GM23338 (cell line): ENCODE measurements around the gene TMX2. TPM values are rescaled to one million over a fixed set of nuclear protein-coding genes. Genes with fewer than 3 reads are reported as not detected.

Source experiments
- ATAC-seq: fragments of 200-7000 bp; cut with Tn5 transposase; 3 replicates; pipeline ENCODE4 v1.9.1; 2020
- DNase-seq: peaks from one replicate; pipeline ENCODE4 v3.0.0-alpha.2; 2015; ENCODE audit warnings: low spot score
- H2AFZ ChIP-seq: fragments of 200-600 bp; sonication (generic); 2 replicates; pipeline ENCODE4 v1.8.0; 2016; ENCODE audit warnings: antibody characterized with exemption, mild to moderate bottlenecking, moderate library complexity
- H3F3A ChIP-seq: fragments of 200-600 bp; sonication (generic); replicated peaks from 2 replicates; pipeline ENCODE4 v1.8.0; 2017; ENCODE audit warnings: antibody characterized with exemption, mixed run types, low read depth
- H3K27ac ChIP-seq: fragments of 200-600 bp; sonication (generic); 2 replicates; pipeline ENCODE4 v1.6.1; 2016; ENCODE audit warnings: low read depth
- H3K27me3 ChIP-seq: fragments of 200-600 bp; sonication (generic); 2 replicates; pipeline ENCODE4 v1.8.0; 2016; ENCODE audit warnings: mild to moderate bottlenecking, mixed run types, moderate library complexity; ENCODE audit not compliant: insufficient read depth
- H3K36me3 ChIP-seq: fragments of 200-600 bp; sonication (generic); 2 replicates; pipeline ENCODE4 v1.8.0; 2016; ENCODE audit warnings: mild to moderate bottlenecking; ENCODE audit not compliant: insufficient read depth
- H3K4me1 ChIP-seq: fragments of 200-600 bp; sonication (generic); 2 replicates; pipeline ENCODE4 v1.8.0; 2016; ENCODE audit warnings: mild to moderate bottlenecking, moderate library complexity; ENCODE audit not compliant: insufficient read depth
- H3K4me2 ChIP-seq: fragments of 200-600 bp; sonication (generic); 2 replicates; pipeline ENCODE4 v1.7.1; 2017; ENCODE audit warnings: mixed run types
- H3K4me3 ChIP-seq: fragments of 200-600 bp; sonication (generic); 2 replicates; pipeline ENCODE4 v1.6.1; 2016; ENCODE audit warnings: mixed run types
- H3K79me2 ChIP-seq: fragments of 200-600 bp; sonication (generic); replicated peaks from 2 replicates; pipeline ENCODE4 v1.8.0; 2017; ENCODE audit warnings: mild to moderate bottlenecking; ENCODE audit not compliant: insufficient read depth
- H3K9me2 ChIP-seq: fragments of 200-600 bp; sonication (generic); 2 replicates; pipeline ENCODE4 v1.8.0; 2017; ENCODE audit not compliant: insufficient read depth
- H4K20me1 ChIP-seq: fragments of 200-600 bp; sonication (generic); replicated peaks from 2 replicates; pipeline ENCODE4 v1.8.0; 2017; ENCODE audit warnings: mild to moderate bottlenecking; ENCODE audit not compliant: insufficient read depth
- H3K27ac Mint-ChIP-seq: 2 replicates; pipeline ENCODE4 v1.8.0; 2020; ENCODE audit warnings: inconsistent platforms, mild to moderate bottlenecking, moderate library complexity, mixed read lengths
- H3K27me3 Mint-ChIP-seq: 3 replicates; pipeline ENCODE4 v1.8.0; 2022; ENCODE audit warnings: low read depth, mild to moderate bottlenecking, moderate library complexity, mixed read lengths, inconsistent platforms; ENCODE audit not compliant: insufficient read depth, poor library complexity
- H3K36me3 Mint-ChIP-seq: 3 replicates; pipeline ENCODE4 v1.8.0; 2021; ENCODE audit warnings: low read depth, mild to moderate bottlenecking, inconsistent platforms, moderate library complexity, mixed read lengths
- H3K4me1 Mint-ChIP-seq: 3 replicates; pipeline ENCODE4 v1.8.0; 2020; ENCODE audit warnings: mild to moderate bottlenecking, inconsistent platforms, mixed read lengths
- H3K4me3 Mint-ChIP-seq: 3 replicates; pipeline ENCODE4 v1.8.0; 2021; ENCODE audit warnings: moderate library complexity, mild to moderate bottlenecking, inconsistent platforms, mixed read lengths
- H3K9me3 Mint-ChIP-seq: 3 replicates; pipeline ENCODE4 v1.8.0; 2020; ENCODE audit warnings: moderate library complexity, mild to moderate bottlenecking, inconsistent platforms, mixed read lengths
- CREB1 ChIP-seq: fragments of 250-450 bp; sonication (Bioruptor Pico); IDR thresholded peaks from 2 replicates; pipeline ENCODE4 v1.5.0; 2020; ENCODE audit warnings: low read depth, mild to moderate bottlenecking, moderate library complexity
- EZH2 ChIP-seq: fragments of 200-600 bp; sonication (generic); IDR thresholded peaks from one replicate; pipeline ENCODE4 v1.8.0; 2017; ENCODE audit warnings: antibody characterized with exemption, mild to moderate bottlenecking, low read depth; ENCODE audit not compliant: unreplicated experiment
- EZH2phosphoT487 ChIP-seq: fragments of 200-600 bp; sonication (generic); IDR thresholded peaks from one replicate; pipeline ENCODE4 v1.8.1; 2018; ENCODE audit warnings: antibody characterized with exemption; ENCODE audit not compliant: unreplicated experiment
- NANOG ChIP-seq: IDR thresholded peaks from 2 replicates; pipeline ENCODE4 v1.6.1; 2016; ENCODE audit warnings: antibody characterized with exemption, borderline replicate concordance
- POLR2AphosphoS5 ChIP-seq: IDR thresholded peaks from 2 replicates; pipeline ENCODE4 v1.6.1; 2016; ENCODE audit warnings: antibody characterized with exemption, low read depth
- ZNF114 ChIP-seq: fragments of 250-450 bp; sonication (Bioruptor Pico); IDR thresholded peaks from 2 replicates; pipeline ENCODE4 v1.5.0; 2020; ENCODE audit warnings: mild to moderate bottlenecking, moderate library complexity
- polyA plus RNA-seq: library from polyadenylated mRNA; unstranded; fragments of >200 nt; fragmentation: Nextera tagmentation; extraction: Ambion mirVana; gene quantifications from 2 replicates; pipeline ENCODE4 v1.2.1, GENCODE V29; 2016
- total RNA-seq: library from RNA; depleted of rRNA; stranded (reverse); fragments of >200 nt; shearing (Covaris generic); gene quantifications from 2 replicates; pipeline ENCODE4 v1.2.3, GENCODE V29; 2014
- TF ChIP-seq, protein P1 (sequence below): IDR thresholded peaks from 2 replicates; pipeline ENCODE4 v1.6.1; 2016; ENCODE audit warnings: antibody characterized with exemption
- TF ChIP-seq, protein P2 (sequence below), 2 experiments: fragments of 200-600 bp in 1 of 2; sonication (generic) in 1 of 2; conservative IDR thresholded peaks; 2 replicates each; pipeline versions ENCODE4 v1.5.1 to v1.6.1; 2016 to 2017; ENCODE audit warnings: antibody characterized with exemption in 2 of 2, low read depth in 2 of 2, mild to moderate bottlenecking in 2 of 2, moderate library complexity in 1 of 2
- TF ChIP-seq, protein P3 (sequence below): fragments of 250-450 bp; sonication (Bioruptor Pico); IDR thresholded peaks from 2 replicates; pipeline ENCODE4 v1.5.0; 2020; ENCODE audit warnings: mild to moderate bottlenecking, moderate library complexity

The TMX2 gene
- total and polyA plus RNA-seq, 2 experiments from 2014 or later, result 59.2 to 69.3 TPM

DNA sequence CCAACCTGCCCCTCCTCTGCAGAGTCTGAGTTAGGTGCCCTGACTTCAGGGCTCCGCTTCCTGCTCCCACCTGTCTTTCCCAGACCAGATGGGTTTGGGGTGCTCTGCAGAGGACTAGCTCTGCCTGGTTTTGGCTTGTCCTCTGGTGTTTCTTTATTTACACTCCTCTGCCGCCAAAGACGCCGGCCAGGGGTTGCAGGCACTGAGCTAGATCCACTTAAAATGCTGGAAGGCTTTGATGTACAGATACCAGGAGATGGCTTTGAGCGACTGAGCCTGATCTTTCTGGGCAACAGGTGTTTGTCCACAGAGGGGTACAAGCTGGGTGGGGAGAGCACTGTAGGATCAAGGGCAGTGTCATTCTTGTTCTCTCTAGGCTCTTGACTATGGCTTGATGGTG is 32.8 kb downstream of the TMX2 start:
- peak overlapping the region; percentile 37; the same call in 1 of the 2 replicates for H3K27ac Mint-ChIP-seq
- no peak overlapping the region for H3K4me3 Mint-ChIP-seq
- peaks cover 42% of the 10 kb centered on the region for H3K36me3 Mint-ChIP-seq

DNA sequence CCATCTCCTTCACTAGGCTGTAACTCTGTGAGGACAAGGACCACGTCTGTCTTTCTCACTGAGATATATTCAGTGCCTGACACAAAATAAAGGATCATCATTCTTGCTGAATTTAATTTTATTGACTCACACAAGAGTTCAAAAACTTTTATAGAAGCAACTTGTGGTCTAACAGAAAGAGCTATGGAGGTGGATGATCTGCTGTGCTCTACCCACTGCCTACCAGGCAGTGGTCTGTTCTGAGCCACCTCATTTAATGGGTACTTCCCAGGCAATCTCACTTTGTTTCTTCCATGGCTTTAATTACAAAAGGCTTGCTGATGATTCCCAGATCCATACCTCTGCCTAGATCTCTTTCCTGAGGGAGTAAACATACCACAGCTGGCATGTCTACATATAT is 34.5 kb downstream of the TMX2 start:
- H3K4me3 Mint-ChIP-seq, result no peak overlapping the region; the same call in 2 of the 3 replicates
- H3K36me3 ChIP-seq, result peaks cover 14% of the 10 kb centered on the region
- TF ChIP-seq, protein P1, sequence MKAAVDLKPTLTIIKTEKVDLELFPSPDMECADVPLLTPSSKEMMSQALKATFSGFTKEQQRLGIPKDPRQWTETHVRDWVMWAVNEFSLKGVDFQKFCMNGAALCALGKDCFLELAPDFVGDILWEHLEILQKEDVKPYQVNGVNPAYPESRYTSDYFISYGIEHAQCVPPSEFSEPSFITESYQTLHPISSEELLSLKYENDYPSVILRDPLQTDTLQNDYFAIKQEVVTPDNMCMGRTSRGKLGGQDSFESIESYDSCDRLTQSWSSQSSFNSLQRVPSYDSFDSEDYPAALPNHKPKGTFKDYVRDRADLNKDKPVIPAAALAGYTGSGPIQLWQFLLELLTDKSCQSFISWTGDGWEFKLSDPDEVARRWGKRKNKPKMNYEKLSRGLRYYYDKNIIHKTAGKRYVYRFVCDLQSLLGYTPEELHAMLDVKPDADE, result no peak
- no peak for TF ChIP-seq CREB1 (CRISPR knock-in tag)
- no peak for TF ChIP-seq NANOG
- no peak for TF ChIP-seq EZH2
- no peak for TF ChIP-seq EZH2phosphoT487
- no peak for TF ChIP-seq POLR2AphosphoS5
- TF ChIP-seq, protein P2, sequence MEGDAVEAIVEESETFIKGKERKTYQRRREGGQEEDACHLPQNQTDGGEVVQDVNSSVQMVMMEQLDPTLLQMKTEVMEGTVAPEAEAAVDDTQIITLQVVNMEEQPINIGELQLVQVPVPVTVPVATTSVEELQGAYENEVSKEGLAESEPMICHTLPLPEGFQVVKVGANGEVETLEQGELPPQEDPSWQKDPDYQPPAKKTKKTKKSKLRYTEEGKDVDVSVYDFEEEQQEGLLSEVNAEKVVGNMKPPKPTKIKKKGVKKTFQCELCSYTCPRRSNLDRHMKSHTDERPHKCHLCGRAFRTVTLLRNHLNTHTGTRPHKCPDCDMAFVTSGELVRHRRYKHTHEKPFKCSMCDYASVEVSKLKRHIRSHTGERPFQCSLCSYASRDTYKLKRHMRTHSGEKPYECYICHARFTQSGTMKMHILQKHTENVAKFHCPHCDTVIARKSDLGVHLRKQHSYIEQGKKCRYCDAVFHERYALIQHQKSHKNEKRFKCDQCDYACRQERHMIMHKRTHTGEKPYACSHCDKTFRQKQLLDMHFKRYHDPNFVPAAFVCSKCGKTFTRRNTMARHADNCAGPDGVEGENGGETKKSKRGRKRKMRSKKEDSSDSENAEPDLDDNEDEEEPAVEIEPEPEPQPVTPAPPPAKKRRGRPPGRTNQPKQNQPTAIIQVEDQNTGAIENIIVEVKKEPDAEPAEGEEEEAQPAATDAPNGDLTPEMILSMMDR (conservative IDR thresholded peaks at IDR 0.05; ENCODE audit: low read depth in 2 of 2), result no peak
- TF ChIP-seq ZNF114, result no peak
- TF ChIP-seq, protein P3, sequence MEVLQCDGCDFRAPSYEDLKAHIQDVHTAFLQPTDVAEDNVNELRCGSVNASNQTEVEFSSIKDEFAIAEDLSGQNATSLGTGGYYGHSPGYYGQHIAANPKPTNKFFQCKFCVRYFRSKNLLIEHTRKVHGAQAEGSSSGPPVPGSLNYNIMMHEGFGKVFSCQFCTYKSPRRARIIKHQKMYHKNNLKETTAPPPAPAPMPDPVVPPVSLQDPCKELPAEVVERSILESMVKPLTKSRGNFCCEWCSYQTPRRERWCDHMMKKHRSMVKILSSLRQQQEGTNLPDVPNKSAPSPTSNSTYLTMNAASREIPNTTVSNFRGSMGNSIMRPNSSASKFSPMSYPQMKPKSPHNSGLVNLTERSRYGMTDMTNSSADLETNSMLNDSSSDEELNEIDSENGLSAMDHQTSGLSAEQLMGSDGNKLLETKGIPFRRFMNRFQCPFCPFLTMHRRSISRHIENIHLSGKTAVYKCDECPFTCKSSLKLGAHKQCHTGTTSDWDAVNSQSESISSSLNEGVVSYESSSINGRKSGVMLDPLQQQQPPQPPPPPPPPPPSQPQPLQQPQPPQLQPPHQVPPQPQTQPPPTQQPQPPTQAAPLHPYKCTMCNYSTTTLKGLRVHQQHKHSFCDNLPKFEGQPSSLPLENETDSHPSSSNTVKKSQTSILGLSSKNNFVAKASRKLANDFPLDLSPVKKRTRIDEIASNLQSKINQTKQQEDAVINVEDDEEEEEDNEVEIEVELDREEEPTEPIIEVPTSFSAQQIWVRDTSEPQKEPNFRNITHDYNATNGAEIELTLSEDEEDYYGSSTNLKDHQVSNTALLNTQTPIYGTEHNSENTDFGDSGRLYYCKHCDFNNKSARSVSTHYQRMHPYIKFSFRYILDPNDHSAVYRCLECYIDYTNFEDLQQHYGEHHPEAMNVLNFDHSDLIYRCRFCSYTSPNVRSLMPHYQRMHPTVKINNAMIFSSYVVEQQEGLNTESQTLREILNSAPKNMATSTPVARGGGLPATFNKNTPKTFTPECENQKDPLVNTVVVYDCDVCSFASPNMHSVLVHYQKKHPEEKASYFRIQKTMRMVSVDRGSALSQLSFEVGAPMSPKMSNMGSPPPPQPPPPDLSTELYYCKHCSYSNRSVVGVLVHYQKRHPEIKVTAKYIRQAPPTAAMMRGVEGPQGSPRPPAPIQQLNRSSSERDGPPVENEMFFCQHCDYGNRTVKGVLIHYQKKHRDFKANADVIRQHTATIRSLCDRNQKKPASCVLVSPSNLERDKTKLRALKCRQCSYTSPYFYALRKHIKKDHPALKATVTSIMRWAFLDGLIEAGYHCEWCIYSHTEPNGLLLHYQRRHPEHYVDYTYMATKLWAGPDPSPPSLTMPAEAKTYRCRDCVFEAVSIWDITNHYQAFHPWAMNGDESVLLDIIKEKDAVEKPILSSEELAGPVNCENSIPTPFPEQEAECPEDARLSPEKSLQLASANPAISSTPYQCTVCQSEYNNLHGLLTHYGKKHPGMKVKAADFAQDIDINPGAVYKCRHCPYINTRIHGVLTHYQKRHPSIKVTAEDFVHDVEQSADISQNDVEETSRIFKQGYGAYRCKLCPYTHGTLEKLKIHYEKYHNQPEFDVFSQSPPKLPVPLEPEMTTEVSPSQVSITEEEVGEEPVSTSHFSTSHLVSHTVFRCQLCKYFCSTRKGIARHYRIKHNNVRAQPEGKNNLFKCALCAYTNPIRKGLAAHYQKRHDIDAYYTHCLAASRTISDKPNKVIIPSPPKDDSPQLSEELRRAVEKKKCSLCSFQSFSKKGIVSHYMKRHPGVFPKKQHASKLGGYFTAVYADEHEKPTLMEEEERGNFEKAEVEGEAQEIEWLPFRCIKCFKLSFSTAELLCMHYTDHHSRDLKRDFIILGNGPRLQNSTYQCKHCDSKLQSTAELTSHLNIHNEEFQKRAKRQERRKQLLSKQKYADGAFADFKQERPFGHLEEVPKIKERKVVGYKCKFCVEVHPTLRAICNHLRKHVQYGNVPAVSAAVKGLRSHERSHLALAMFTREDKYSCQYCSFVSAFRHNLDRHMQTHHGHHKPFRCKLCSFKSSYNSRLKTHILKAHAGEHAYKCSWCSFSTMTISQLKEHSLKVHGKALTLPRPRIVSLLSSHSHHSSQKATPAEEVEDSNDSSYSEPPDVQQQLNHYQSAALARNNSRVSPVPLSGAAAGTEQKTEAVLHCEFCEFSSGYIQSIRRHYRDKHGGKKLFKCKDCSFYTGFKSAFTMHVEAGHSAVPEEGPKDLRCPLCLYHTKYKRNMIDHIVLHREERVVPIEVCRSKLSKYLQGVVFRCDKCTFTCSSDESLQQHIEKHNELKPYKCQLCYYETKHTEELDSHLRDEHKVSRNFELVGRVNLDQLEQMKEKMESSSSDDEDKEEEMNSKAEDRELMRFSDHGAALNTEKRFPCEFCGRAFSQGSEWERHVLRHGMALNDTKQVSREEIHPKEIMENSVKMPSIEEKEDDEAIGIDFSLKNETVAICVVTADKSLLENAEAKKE, result no peak

More for the DNA sequence above, 32.8 kb downstream of the TMX2 start:
- Histone ChIP-seq H3K27ac (0 out of 2 replicates have a peak overlapping the region, but pooled peaks have one; percentile 19), H2AFZ (no peak overlapping the region), H3K27me3 (no peaks in the 10 kb centered on the region), H3K4me1 (peaks cover 9% of the 10 kb centered on the region), H3K4me3 (no peak overlapping the region), H3K4me2 (no peak overlapping the region), H3F3A (peaks cover 20% of the 10 kb centered on the region; the same call in 1 of the 2 replicates), H3K36me3 (peaks cover 14% of the 10 kb centered on the region), H4K20me1 (no peaks in the 10 kb centered on the region), H3K9me2 (no peaks in the 10 kb centered on the region), H3K79me2 (peaks cover 21% of the 10 kb centered on the region)
- DNase-seq, result no peak
- peaks cover 20% of the 10 kb centered on the region for H3K27me3 Mint-ChIP-seq
- no peak for ATAC-seq
- no peaks in the 10 kb centered on the region for H3K9me3 Mint-ChIP-seq
- TF ChIP-seq NANOG, result no peak
- peaks cover 15% of the 10 kb centered on the region for H3K4me1 Mint-ChIP-seq

More for the DNA sequence above, 34.5 kb downstream of the TMX2 start:
- Histone ChIP-seq H3K4me3 (no peak overlapping the region), H2AFZ (no peak overlapping the region), H3F3A (peaks cover 12% of the 10 kb centered on the region; the same call in 1 of the 2 replicates), H3K4me1 (peaks cover 5% of the 10 kb centered on the region), H3K27ac (0 out of 2 replicates have a peak overlapping the region, but pooled peaks have one; percentile 15), H3K79me2 (peaks cover 18% of the 10 kb centered on the region), H3K4me2 (no peak overlapping the region), H3K9me2 (no peaks in the 10 kb centered on the region), H3K27me3 (no peaks in the 10 kb centered on the region), H4K20me1 (no peaks in the 10 kb centered on the region)
- peaks cover 35% of the 10 kb centered on the region for H3K36me3 Mint-ChIP-seq
- peak overlapping the region; percentile 39; the same call in 1 of the 2 replicates for H3K27ac Mint-ChIP-seq
- H3K27me3 Mint-ChIP-seq, result peaks cover 11% of the 10 kb centered on the region
- no peak for ATAC-seq
- DNase-seq, result no peak
- H3K9me3 Mint-ChIP-seq, result no peaks in the 10 kb centered on the region
- peaks cover 15% of the 10 kb centered on the region for H3K4me1 Mint-ChIP-seq
